NCI-H2171 treated with DMSO at 0.1 percent for 48 hours (cell line): Measurements from ENCODE around the gene TMEM205.

Experiments used
- DNase-seq: peaks from one replicate; lab custom pipeline; 2025; lab: John Stamatoyannopoulos, UW

TMEM205 gene

DNA sequence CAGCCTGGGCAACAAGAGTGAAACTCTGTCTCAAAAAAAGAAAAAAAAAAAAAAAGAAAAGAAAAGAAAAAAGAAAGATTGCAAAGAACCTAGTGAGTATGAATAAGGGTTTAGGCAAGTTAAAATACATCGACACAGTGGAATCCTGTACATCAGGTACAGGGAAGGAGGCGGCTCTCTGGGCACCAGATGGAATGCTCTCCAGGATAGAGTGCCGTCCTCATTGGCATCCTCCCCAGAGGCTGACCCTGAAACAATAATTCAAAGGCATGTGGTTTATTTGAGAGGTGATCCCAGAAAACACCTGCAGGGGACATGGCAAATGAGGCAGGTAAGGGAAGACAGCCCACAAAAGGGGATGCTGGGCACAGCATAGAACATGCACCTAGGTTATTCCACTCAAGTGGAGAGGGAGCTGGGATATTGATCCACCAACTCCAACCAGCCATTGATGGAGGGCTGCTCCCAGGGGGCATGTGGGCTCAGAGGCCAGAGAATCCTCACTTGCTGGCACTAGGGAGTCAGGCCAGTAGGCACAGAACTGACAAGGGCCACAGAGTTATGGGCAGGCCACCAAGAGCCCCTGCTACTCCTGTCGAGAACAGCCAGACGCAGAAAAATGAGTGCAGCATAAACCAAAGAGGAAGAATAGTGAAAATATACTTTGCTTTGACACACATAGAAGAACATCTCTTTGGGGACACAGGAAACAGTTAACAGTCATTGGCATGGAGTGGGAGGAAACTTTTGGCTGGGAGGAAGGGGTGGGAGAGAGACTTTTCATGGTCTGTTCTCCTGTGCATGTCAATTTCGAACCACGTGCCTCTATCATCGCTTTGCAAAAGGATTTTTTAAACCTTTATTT, 45.9 kb downstream of the TMEM205 start:
- DNase-seq, result peak; percentile 18

DNA sequence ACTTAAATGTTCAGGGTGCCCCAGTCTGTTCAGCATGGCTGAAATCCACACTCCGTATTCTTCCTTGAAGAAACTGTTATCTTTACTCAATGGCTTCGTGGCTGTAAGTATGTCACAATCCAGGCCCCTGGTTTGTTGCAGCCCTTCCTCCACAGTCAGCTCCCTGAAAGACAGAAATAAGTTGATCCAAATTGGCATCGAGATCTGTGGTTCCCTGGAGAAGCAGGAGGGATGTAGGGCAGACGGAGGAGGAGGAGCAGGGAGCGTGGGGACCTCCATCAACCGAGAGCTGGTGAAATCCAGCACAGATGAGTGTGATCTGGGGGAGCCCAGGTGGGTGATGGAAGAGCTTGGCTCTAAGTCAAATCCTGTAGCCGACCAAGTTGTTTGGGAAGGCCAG, 49.8 kb downstream of the TMEM205 start:
- DNase-seq, result no peak

DNA sequence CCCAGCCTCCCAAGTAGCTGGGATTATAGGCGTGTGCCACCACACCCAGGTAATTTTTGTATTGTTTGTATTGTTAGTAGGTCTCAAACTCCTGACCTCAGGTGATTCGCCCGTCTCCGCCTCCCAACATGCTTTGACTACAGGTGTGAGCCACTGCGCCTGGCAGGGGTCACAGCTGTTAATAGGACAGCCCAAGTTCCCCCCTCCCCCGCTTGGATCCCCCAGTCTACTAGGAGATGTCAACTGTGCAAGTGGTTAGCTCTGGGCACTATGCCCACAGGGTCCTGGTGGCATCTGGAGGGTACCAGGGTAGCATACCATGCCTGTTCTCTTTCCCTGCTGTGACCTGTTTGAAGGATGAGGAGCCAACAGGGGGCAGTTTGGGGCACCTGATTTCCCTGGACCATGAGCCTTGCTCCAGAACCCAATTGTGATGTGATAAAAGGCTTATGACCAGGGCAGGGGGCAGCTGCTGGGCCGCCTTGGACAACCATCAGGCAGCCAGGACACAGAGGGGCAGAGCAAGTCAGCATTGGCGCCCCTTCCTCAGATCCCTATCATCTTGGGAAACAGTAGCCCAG, 50.3 kb downstream of the TMEM205 start, which contains the start of gene TSPAN16:
Gene TSPAN16 (plus strand): TSS at position 496 of the 581 bp plus-strand sequence. CDS start 138 bp downstream, outside the sequence.
- DNase-seq, result no peak

DNA sequence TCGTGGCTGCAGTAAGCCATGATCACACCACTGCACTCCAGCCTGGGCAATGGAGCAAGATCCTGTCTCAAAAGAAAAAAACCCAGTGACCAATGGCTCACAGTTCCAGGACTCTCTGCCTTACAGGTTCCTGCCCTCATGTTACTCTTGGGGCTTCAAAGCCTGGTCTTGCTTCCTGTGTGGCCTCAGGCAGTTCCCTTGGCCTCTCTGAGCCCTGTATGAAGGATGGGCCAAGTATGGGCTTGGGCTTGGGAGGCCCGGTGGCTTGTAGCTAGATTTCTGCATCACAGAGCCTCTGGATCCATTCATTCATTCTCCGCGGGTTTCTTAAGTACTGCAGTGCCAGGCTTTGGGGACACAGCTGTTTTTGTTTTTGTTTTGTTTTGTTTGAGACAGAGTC, 50.9 kb downstream of the TMEM205 start:
- DNase-seq, result no peak

DNA sequence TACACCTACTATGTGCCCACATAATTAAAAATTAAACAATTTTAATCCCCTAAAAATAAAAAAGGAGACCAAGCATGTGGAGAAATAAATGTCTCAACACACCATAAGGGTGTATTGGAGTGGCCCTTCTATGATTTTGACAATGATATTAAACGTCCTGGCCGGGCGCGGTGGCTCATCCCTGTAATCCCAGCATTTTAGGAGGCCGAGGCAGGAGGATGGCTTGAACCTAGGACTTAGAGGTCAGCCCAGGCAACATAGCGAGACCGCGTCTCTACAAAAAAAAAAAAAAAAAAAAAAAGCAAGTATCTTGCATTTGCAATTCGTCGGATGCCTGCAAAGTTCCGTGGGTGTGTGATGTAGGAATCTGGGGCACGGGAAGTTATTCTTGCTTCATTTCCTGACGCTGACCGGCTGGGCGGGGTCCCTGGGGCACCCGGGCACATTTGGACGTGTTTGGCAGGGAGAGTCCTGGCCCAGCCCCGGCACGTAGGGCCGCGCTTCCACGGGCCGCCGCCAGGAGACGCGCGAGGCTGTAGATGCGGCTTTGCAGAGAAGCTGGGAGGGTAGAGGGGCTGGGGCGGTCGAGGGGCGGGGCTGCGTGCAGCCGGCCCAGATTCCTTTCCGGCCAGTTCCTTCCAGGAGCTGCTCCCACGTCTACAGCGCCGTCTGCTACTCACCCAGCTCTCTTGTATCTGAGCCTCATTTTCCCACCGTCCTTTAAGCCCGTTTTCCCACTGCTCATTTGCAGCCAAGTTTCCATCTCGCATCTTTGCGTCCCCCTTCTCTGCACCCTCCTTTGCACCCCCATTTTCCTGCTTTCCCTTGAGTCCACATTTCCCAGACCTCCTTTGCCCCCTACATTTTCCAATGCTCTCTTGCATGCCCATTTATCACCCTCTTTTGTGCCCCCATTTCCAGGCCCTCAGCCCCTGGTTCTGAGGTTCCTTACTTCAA, 52.4 kb downstream of the TMEM205 start:
- peak; percentile 89 for DNase-seq
